ENCODE results near the gene USP43.
"Not testable (repeated sequence)": the region's sequence is repeated elsewhere in the genome, so short reads cannot be mapped to it uniquely, and the experiment has no call there.

Gene USP43

GRCh38 chr17:9661027-9661426 lies 15.7 kb downstream of the USP43 start:
- DNase-seq: no peak

DNA sequence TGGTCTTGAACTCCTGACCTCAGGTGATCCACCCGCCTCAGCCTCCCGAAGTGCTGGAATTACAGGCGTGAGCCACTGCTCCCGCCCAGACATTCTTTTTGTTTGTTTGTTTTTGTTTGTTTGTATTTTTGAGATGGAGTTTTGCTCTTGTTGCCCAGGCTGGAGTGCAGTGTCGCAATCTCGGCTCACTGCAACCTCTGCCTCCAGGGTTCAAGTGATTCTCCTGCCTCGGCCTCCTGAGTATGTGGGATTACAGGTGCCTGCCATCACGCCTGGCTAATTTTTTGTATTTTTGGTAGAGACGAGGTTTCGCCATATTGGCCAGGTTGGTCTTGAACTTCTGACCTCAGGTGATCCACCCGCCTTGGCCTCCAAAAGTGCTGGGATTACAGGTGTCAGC lies 18.2 kb downstream of the USP43 start:
- DNase-seq: not testable (repeated sequence)

DNA sequence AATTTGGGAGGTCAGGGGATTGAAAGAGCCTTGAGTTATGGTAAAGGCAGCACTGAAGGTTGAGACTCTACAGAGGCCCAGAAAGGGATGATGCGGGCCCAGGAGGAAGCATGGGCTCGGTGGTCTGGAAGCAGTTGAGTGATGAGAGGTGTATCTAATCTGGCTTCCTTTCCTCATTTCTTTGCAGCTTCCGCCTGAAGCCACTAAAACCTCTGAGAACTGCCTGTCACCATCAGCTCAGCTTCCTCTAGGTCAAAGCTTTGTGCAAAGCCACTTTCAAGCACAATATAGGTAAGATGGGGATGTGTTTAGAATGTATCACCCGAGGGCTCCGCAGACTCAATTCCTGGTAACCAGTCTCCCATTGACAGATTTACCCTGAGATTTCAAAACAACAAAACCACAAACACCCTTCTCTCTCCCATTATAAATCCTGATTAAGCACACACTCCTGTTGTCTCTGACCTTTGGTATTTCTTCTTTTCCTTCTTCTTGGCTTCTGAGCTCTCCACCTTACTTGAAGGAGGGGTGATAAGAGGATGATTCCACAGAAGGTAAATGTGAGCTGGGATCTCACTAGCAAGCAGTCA lies 21.2 kb downstream of the USP43 start:
- DNase-seq: no peak

GRCh38 chr17:9668517-9668916 lies 23.2 kb downstream of the USP43 start:
- DNase-seq: no peak

DNA sequence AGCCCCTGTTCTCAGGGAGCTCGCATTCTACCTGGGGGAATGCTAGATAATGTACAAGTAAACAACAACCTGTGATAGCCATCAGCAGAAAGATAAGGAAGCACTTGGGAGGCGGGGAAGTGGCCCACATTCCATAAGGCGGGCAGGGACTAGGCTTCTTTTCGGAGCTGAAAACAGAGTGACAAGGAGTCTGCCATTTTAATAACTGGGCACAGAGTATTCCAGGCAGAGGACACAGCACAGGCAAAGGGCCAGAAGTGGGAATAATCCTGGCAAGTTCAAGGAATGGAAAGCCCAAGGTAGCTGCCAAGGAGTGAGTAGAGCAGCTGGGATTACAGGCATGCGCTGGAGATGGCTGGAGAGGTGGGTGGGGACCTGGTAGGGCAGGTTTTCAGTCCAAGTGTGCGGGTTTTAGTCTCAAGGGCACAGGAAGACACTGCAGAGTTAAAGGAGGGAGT lies 24.3 kb downstream of the USP43 start:
- no peak for DNase-seq

DNA sequence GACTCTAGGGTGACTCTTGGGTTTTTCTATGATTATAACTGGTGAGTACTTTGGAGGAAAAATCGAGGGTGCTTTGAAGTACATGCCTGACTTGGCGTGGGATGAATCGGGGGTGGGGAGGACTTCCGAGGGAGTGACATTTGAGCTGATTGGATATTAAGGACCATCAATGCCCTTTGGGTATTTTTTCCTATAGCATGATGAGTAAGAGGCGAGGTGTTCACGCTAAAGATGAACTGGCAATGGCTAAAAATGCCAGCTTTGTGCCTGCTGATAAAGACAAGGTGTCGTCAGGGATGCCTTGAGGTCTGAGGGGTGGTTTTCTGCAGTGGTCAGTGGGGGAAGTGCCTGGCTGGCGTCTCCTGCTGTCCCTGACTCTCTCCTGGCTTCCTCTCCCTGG lies 25.3 kb downstream of the USP43 start:
- no peak for DNase-seq

DNA sequence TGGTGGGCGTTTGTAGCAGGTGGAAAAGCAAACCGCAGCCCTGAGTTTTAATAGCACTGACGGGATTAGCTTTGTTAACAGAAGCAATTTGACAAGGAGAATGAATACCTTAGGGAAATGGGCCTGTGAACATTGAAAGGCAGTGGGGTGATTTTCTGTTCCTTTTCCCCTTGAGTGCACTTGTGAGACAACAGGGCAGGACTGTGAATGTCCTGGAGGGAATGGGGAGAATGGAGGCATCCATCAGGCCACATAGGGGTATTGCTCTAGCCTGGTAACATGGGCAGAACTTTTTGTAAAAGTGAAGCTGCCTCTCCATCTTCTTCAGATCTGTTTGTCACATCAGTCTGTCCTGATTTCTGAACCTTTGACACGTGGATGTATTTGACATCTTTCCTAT lies 26.2 kb downstream of the USP43 start:
- no peak for DNase-seq

- DNase-seq: no peak
Measured at GRCh38 chr17:9672266-9672665, 26.9 kb downstream of the USP43 start.

DNA sequence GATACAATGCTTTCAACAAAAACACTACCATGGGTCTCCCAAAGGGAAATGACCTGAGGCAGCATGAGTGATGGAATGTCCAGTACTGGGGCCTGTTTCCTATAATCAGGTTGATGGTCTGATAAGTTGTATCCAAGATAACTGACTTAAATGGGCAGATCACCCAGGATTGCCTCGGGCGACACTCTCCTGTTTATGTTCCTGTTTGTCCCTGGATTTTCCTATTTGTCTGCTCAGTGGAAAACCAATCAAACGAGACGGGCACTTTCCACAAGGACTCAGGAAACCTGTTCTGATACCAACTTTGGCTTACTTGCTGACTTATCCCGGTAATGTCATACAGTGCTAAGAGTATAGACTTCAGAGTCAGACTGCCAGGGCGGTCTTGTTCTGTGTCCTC lies 27.4 kb downstream of the USP43 start:
- DNase-seq: no peak

DNA sequence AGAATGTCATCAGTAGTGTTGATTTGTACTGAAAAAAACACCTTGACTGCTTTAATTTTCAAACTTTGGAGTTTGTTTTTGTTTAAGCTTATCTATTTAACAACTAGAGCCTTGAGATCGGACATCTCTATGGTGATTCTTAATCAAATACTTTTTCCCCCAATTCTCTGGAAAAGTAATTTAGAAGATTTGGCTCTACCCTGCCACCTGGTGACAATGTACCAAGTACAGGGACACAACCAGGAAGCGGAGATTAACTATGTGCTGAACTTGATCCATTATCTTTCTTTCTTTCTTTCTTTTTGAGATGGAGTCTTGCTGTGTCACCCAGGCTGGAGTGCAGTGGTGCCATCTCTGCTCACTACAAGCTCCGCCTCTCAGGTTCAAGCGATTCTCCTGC lies 30.8 kb downstream of the USP43 start:
- no peak for DNase-seq

- DNase-seq: no peak
Measured at GRCh38 chr17:9676820-9677310, 31.5 kb downstream of the USP43 start.

DNA sequence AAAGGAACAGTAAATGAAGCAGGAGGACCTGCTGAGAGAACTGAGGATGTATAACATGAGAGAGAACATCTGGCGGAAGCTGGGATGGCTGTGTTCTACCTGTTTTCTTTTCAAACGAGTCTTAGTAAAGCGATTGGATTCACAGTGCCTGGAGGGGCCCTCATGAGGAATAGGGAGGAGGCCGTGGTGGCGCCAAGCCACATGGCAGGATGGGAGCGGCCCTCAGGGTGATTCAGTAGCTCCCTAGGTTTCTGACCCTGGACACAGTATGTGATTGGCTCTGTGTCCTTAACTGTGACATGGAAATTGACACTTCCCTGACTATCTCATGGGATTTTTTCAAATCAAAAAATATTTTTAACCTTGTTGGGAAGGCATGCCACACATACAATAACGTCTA lies 32.1 kb downstream of the USP43 start:
- DNase-seq: no peak

DNA sequence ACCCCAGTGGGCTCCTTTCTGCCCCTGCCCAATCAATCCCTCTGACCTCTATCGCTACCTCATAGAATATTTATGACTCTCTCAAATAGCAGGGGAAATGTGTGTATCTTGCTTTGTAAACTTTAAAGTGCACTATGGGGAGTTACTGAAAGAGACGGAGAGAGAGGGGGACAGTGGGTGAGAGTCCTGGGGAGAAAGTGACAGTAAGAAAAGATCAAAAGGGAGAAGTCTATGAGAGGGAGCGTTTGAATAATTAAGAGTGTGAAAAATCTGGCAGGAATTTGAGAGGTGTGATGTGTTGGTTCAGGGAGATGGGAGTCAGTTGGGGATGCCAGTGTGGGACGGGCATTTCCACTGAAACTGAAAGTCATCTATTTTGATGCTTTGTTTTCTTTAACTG lies 32.6 kb downstream of the USP43 start:
- DNase-seq: no peak

GRCh38 chr17:9684955-9685621 lies 39.8 kb downstream of the USP43 start:
- no peak for DNase-seq

GRCh38 chr17:9693755-9694154 lies 48.4 kb downstream of the USP43 start:
- no peak for DNase-seq

DNA sequence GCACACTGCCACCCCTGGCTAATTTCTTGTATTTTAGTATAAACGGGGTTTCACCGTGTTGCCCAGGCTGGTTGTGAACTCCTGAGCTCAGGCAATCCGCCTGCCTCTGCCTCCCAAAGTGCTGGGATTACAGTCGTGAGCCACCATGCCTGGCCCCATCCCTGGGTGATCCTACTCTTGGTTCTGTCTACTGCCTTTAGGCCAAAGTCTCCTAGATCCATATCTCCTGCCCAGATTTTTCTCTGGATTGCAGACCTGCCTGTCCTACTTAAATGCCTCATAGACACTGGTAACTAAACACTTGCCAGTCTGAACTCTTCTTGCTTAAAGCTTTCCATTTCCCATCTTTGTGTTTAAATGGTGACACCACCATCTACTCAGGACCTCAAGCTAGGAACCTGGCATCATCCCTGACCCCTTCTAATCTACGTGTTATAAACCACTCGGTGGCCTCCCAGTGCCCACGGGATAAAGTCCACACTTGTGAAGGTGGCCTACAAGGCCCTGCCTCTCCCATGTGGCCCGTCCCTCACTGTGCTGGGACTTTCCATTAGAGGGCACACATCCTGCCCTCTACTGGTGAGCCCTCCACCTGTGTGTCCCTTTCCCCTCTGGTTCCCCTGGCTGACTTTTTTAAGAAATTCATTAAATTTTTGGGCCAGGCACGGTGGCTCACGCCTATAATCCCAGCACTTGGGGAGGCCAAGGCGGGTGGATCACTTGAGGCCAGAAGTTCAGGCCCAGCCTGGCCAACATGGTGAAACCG lies 51.1 kb downstream of the USP43 start:
- DNase-seq: no peak

GRCh38 chr17:9700136-9700535 lies 54.8 kb downstream of the USP43 start:
- DNase-seq: no peak

DNA sequence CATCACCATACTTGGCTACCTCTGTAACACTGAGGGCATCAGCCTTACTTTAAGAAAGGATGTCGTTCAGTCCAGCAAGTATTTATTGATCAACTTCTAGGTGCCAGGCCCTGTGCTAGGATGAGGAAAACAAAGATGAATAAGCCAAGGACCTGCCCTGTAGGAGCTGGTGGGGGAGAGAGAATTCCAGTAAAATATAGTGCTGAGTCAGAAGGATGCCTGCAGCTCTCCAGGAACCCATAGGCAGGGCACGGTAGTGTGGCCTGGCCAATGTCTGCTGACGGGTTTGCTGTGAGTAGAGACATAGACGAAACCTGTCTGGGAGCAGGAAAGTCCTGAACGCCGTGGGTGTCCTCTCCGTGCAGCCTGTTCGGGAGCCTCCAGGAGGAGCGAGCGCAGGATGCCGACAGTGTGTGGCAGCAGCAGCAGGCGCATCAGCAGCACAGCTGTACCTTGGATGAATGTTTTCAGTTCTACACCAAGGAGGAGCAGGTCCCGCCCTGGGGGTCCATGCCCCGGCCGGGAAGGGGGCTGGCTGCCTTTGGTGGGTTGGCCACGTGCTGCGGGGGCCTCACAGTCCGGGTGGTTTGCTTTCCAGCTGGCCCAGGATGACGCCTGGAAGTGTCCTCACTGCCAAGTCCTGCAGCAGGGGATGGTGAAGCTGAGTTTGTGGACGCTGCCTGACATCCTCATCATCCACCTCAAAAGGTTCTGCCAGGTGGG lies 55.6 kb downstream of the USP43 start:
- no peak for DNase-seq

DNA sequence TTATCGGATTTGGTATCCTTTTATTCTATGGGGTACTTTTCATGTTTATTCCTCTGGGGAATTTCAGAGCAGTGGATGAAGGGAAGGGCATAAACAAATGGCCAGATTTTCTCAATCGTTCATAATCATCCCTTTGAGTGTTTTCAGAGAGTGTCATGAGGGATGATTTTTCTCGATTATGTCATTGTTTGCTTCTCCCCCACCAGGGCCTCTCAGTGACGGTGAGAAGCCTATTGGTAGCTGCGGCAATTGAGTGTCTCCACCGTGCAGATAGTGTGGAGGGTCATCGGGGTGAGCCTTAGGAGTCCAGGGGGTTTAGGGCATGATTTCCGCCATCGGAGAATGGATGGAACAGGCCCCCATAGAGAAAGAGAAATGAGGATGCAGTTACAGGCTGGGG lies 57.2 kb downstream of the USP43 start:
- no peak for DNase-seq

DNA sequence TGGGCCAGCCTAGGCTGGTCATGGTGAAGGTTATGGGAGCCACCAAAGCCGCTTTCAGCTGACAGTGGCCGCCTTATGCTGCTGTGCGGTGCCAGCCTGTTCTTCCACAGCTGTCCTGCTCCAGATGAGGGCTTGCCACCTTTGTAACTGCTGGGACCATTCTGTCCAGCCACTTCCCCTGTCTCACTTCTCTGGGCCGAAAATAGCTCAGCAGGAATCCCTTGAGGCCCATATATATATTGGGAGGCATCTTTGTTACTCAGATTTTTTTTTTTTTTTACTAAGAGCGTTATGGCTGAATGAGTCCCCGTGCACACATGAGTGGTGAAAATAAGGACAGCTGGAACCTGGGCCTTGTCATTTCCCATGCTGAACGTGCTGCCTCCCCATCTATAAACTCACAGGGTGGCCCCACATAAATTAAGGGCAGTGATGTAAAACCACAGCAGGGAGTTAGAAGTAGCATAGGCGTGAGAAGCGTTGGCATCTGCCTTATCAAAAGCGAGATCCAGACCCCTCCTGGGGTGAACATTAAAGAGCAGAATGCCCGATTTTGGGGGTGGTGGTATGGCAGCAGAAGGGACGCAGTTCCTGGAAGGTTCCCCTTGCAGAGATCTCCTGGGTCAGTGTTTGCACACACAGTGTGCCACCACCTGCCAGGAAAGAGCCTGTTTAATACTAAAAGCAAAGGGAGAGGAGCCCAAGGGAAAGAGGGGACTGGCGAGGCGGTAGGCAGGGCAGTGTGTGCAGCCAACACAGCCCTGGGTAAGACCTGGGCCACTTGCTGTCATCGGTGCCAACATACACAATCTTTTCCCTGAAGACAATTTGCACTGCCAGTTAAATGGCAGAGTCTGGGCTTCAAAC lies 57.8 kb downstream of the USP43 start:
- DNase-seq: no peak

DNA sequence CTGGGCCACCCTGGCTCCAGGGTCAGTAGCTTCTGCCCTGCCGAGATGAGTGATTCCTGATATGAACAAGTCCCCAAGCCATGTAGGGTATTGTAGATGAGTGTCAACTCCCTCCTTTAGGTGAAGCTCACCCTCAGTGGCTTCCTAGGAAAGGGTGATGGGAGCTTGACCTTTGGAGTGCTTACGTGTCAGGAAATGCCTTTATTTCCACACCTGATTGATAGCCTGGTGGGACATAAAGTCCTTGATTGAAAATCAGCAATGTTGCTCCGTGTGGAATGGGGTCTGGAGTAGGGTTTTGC lies 58.4 kb downstream of the USP43 start:
- DNase-seq: no peak

DNA sequence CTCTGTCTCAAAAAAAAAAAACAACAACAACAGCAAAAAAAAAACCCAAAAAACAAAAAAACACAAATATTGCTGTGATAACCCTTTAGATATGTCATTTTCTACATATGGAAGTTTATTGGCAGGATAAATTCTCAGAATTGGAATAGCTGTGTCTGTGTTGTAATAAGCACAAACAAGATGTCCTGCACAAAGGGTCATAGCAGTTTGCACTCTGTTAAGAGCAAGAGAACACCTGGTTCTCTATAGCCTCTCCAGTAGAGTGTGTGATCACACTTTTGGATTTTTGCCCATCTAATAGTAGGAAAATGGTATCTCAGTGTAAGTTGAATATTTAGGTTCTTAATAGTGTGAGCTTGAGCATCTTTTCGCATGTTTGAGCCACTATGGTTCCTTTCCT lies 60.4 kb downstream of the USP43 start:
- no peak for DNase-seq

DNA sequence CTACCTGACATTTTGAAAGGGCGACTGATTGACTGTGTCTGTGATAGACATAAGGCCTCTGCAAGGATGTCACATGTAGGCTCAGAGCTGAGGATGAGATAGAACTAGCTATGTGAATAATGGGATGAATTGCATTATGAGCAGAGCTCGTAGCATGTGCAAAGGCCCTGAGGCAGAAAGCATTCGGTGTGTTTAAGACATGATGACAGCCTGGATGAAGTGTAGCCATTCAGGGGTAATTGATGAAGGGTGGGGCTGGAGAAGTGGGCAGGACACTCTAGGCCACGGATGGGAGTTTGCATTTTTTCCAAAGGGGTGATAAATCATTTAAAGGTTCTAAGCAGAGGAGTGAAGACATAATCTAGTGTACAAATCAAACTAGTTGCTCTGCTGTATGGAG lies 62.6 kb downstream of the USP43 start:
- no peak for DNase-seq

All from NCI-H524 treated with DMSO at 0.1 percent for 48 hours (cell line).